ENCODE measurements around the gene TMEM242.

GRCh38 chr6:157270916-157271315, 52.4 kb downstream of the TMEM242 start:
- TF ChIP-seq EZH2phosphoT487 (IDR thresholded peaks at IDR 0.05; ENCODE audit: insufficient read depth, low read depth) (no peak), EZH2 (IDR thresholded peaks at IDR 0.05; ENCODE audit: insufficient read depth, poor library complexity, severe bottlenecking) (no peak)
